Mesothelial cell of epicardium (in vitro differentiated cells): ENCODE results near the gene AMOTL1. TPM values are rescaled to one million over a fixed set of nuclear protein-coding genes. Genes with fewer than 3 reads are reported as not detected.
A peak's percentile ranks its signal among the peaks of the same experiment; 100 is the strongest.

Experiments
- DNase-seq, 2 experiments: peaks; one replicate each; pipeline ENCODE4 v3.0.0; 2021; ENCODE audit warnings: low spot score in 2 of 2; ENCODE audit not compliant: unreplicated experiment in 2 of 2
- H3K27ac Mint-ChIP-seq: 2 replicates; pipeline ENCODE4 v1.8.0; 2021; ENCODE audit warnings: mixed read lengths
- H3K27me3 Mint-ChIP-seq: 2 replicates; pipeline ENCODE4 v1.8.0; 2021; ENCODE audit warnings: low read depth, mixed read lengths
- H3K36me3 Mint-ChIP-seq: 2 replicates; pipeline ENCODE4 v1.8.0; 2021; ENCODE audit warnings: mixed read lengths
- H3K4me1 Mint-ChIP-seq: 2 replicates; pipeline ENCODE4 v1.8.0; 2021; ENCODE audit warnings: mixed read lengths
- H3K4me3 Mint-ChIP-seq: 2 replicates; pipeline ENCODE4 v1.8.0; 2021; ENCODE audit warnings: mild to moderate bottlenecking, moderate library complexity, mixed read lengths
- H3K9me3 Mint-ChIP-seq: 2 replicates; pipeline ENCODE4 v1.8.0; 2021; ENCODE audit warnings: mixed read lengths
- CTCF ChIP-seq: fragments of 200-600 bp; sonication (generic); IDR thresholded peaks from one replicate; pipeline ENCODE4 v1.5.0; 2021; ENCODE audit warnings: antibody characterized with exemption; ENCODE audit not compliant: unreplicated experiment
- total RNA-seq: library from RNA; stranded (reverse); gene quantifications from 3 replicates; pipeline ENCODE4 v1.2.1, GENCODE V29; 2021

The AMOTL1 gene
- total RNA-seq, 1 donor from 2014 or later, result 77.8 TPM

- Mint-ChIP-seq H3K9me3 (peaks cover 4% of the 10 kb centered on the region), H3K27me3 (no peaks in the 10 kb centered on the region), H3K27ac (peak overlapping the region; percentile 3), H3K36me3 (peaks cover 48% of the 10 kb centered on the region), H3K4me1 (peaks cover 23% of the 10 kb centered on the region), H3K4me3 (no peak overlapping the region)
- no peak for DNase-seq
- TF ChIP-seq CTCF, result no peak
Measured at GRCh38 chr11:94831529-94831928, 63.4 kb downstream of the AMOTL1 start.

GRCh38 chr11:94832604-94833235, 64.6 kb downstream of the AMOTL1 start:
- peaks cover 23% of the 10 kb centered on the region for H3K4me1 Mint-ChIP-seq
- TF ChIP-seq CTCF, result no peak
- no peak overlapping the region for H3K4me3 Mint-ChIP-seq
- DNase-seq, result no peak
- H3K9me3 Mint-ChIP-seq, result no peaks in the 10 kb centered on the region
- peaks cover 39% of the 10 kb centered on the region for H3K36me3 Mint-ChIP-seq
- no peaks in the 10 kb centered on the region for H3K27me3 Mint-ChIP-seq
- peak overlapping the region; percentile 75 for H3K27ac Mint-ChIP-seq

GRCh38 chr11:94834911-94835593, 66.9 kb downstream of the AMOTL1 start:
- peaks cover 28% of the 10 kb centered on the region for H3K36me3 Mint-ChIP-seq
- TF ChIP-seq CTCF, result no peak
- H3K9me3 Mint-ChIP-seq, result no peaks in the 10 kb centered on the region
- H3K4me1 Mint-ChIP-seq, result peaks cover 27% of the 10 kb centered on the region
- DNase-seq, result no peak
- no peaks in the 10 kb centered on the region for H3K27me3 Mint-ChIP-seq
- H3K27ac Mint-ChIP-seq, result peak overlapping the region; percentile 82
- H3K4me3 Mint-ChIP-seq, result no peak overlapping the region

- no peak overlapping the region for H3K27ac Mint-ChIP-seq
Measured at GRCh38 chr11:94835594-94835927, 67.4 kb downstream of the AMOTL1 start.

GRCh38 chr11:94837317-94837716, 69.2 kb downstream of the AMOTL1 start:
- H3K4me3 Mint-ChIP-seq, result no peak overlapping the region
- no peaks in the 10 kb centered on the region for H3K27me3 Mint-ChIP-seq
- H3K4me1 Mint-ChIP-seq, result peaks cover 30% of the 10 kb centered on the region
- H3K27ac Mint-ChIP-seq, result no peak overlapping the region
- peaks cover 19% of the 10 kb centered on the region for H3K36me3 Mint-ChIP-seq
- DNase-seq, result no peak
- no peaks in the 10 kb centered on the region for H3K9me3 Mint-ChIP-seq
- no peak for TF ChIP-seq CTCF

More at GRCh38 chr11:94835594-94835927, 67.4 kb downstream of the AMOTL1 start:
- Mint-ChIP-seq H3K4me1 (peaks cover 30% of the 10 kb centered on the region), H3K36me3 (peaks cover 25% of the 10 kb centered on the region), H3K27me3 (no peaks in the 10 kb centered on the region), H3K9me3 (no peaks in the 10 kb centered on the region), H3K4me3 (no peak overlapping the region)
- no peak for DNase-seq
- no peak for TF ChIP-seq CTCF
